AG20443 (cell line): Measurements from ENCODE around the gene ING4.

Experiments used
- DNase-seq: peaks from one replicate; pipeline ENCODE4 v3.0.0; 2012; ENCODE audit warnings: low spot score, mixed read lengths

ING4 gene

GRCh38 chr12:6635856-6636531, 26.9 kb downstream of the ING4 start, which contains the start of gene LPAR5:
TSS of gene LPAR5 (minus strand) at chr12:6635959. CDS start at chr12:6621248, 14,711 bp downstream.
- DNase-seq = peak; percentile 74

GRCh38 chr12:6635375-6635855, 27.5 kb downstream of the ING4 start:
- no peak for DNase-seq

GRCh38 chr12:6632026-6632983, 30.6 kb downstream of the ING4 start:
- no peak for DNase-seq

- DNase-seq = no peak
Observed at GRCh38 chr12:6631549-6631961, 31.4 kb downstream of the ING4 start.

- DNase-seq = no peak
Observed at GRCh38 chr12:6630736-6631135, 32.2 kb downstream of the ING4 start.

DNA sequence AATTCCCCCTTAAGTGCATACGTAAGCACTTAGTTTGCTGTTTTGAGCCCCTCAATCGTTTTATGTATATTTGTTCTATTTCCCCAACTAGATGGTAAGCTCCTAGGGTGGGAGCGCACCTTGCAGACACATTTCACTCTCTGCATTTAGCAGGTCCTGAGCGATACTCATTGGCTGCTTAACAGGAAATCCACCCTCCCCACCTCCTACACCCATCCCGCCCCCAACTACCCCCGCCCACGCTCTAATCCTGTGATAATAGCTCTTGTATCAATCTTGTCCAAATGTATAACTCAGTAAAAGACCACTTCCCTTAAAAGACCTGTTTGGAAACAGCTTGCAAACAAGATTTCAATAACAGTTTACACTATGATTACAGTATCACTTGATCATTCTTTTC, 35.3 kb downstream of the ING4 start:
- no peak for DNase-seq

DNA sequence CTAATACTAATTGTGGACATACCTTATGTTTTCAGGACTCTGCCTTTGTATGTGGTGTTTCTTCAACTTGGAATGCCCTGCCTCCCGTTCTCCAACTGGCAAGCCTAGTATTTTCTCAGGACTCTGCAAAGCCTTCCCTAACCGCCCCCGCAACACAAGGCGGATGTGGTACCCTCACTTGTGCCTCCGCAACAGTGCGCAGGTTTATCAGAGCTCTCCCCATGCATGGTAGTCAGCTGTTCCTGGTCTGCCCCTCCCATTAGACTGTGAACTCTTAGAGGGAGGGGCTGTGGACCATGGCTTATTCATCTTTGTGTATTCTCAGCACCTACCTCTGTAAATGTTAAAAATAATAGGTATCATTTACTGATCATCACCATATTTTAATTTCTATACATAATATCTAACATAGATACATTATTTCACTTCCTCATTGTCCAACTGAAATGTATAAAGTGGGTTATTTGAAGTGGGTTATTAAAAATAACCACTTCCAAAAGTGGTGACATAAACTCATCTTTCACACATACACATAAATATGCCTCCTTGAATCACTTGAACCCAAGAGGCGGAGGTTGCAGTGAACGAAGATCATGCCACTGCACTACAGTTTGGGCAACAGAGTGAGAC, 36.1 kb downstream of the ING4 start:
- no peak for DNase-seq

- DNase-seq = no peak
Observed at GRCh38 chr12:6620885-6621274, 42.0 kb downstream of the ING4 start.

GRCh38 chr12:6620137-6620884, 42.6 kb downstream of the ING4 start:
- peak; percentile 69 for DNase-seq

GRCh38 chr12:6618483-6619225, 44.3 kb downstream of the ING4 start:
- no peak for DNase-seq

DNA sequence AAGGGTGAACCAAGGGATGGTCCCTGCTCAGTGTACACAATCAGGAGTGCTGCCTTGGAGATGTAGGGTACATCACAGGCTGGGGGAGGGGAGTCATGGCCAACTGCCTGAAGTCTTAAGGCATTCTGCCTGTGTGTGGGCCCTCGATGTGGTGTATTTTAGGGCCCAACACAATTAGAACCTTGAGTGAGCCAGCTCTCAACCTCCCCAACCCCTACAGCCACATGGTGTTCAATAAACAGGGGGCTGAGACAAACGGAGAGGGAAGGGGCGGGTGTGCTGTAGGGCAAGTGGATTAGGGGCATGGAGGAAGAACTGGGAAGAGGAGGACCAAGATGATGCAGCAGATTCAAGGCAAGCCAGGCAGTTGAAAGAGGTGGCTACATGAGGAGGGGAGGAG, 47.1 kb downstream of the ING4 start:
- DNase-seq = no peak

- no peak for DNase-seq
Observed at GRCh38 chr12:6614513-6615172, 48.3 kb downstream of the ING4 start.

GRCh38 chr12:6613776-6614512, 49.0 kb downstream of the ING4 start:
- DNase-seq = peak; percentile 93

- DNase-seq = peak; percentile 68
Observed at GRCh38 chr12:6613015-6613775, 49.7 kb downstream of the ING4 start.

- no peak for DNase-seq
Observed at GRCh38 chr12:6612652-6613014, 50.3 kb downstream of the ING4 start.

- DNase-seq = no peak
Observed at GRCh38 chr12:6612247-6612646, 50.7 kb downstream of the ING4 start.

DNA sequence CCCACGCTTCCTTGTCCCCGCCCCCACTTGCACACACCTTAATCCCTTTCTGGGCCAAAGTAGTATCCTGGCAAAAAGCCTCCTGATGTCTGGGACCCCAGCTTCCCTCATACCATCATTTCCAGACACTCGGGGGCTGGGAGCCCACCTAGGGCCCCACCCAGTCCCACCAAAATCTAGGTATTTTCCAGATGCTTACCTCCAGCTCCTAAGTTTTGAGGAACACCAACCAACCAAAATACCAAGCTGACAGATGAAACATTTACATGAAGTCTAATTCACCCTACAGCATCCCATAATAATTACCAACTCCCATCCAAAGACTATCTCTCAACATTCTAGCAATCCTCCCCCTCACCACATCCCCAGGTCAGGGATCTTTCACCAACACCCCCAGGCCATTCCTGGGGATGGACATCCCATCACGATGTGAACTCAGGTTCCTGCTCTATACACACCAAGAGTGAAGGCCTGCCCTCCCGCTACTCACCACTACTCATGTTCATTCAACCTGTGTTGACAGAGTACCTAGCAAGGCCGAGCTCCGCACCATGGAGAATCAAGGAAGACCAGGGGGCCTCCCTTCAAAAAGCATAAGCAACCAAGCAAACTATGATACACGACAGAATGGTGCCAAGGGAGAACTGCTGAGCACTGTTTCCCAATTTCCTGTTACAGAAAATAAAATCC, 54.2 kb downstream of the ING4 start:
- no peak for DNase-seq
